ENCODE measurements around the gene MCUB.
A peak's percentile ranks its signal among the peaks of the same experiment; 100 is the strongest.

GRCh38 chr4:109574443-109574850 is 14.4 kb downstream of the MCUB start:
- no peak for TF ChIP-seq DR1 (CRISPR knock-in tag; IDR thresholded peaks at IDR 0.05)
- no peak for TF ChIP-seq ZNF234 (CRISPR knock-in tag; conservative IDR thresholded peaks at IDR 0.05)
- TF ChIP-seq HNRNPL (IDR thresholded peaks at IDR 0.05; ENCODE audit: low read depth, low read length): no peak
- no peak for TF ChIP-seq EP300 (IDR thresholded peaks at IDR 0.05; ENCODE audit: low read depth in 2 of 2, low read length in 2 of 2)
- TF ChIP-seq EP300 (CRISPR knock-in tag; IDR thresholded peaks at IDR 0.05; ENCODE audit: borderline replicate concordance): no peak
- no peak for TF ChIP-seq MAFK (conservative IDR thresholded peaks at IDR 0.05 in 1 of 2, IDR thresholded peaks at IDR 0.05 in 1 of 2; ENCODE audit: low read length in 2 of 2)
- TF ChIP-seq FOSL2 (CRISPR knock-in tag; IDR thresholded peaks at IDR 0.05): no peak
- no peak for TF ChIP-seq SP2 (CRISPR knock-in tag; IDR thresholded peaks at IDR 0.05)
- TF ChIP-seq, protein P1, sequence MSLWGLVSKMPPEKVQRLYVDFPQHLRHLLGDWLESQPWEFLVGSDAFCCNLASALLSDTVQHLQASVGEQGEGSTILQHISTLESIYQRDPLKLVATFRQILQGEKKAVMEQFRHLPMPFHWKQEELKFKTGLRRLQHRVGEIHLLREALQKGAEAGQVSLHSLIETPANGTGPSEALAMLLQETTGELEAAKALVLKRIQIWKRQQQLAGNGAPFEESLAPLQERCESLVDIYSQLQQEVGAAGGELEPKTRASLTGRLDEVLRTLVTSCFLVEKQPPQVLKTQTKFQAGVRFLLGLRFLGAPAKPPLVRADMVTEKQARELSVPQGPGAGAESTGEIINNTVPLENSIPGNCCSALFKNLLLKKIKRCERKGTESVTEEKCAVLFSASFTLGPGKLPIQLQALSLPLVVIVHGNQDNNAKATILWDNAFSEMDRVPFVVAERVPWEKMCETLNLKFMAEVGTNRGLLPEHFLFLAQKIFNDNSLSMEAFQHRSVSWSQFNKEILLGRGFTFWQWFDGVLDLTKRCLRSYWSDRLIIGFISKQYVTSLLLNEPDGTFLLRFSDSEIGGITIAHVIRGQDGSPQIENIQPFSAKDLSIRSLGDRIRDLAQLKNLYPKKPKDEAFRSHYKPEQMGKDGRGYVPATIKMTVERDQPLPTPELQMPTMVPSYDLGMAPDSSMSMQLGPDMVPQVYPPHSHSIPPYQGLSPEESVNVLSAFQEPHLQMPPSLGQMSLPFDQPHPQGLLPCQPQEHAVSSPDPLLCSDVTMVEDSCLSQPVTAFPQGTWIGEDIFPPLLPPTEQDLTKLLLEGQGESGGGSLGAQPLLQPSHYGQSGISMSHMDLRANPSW (CRISPR knock-in tag; IDR thresholded peaks at IDR 0.05; ENCODE audit: borderline replicate concordance): no peak
- TF ChIP-seq SMAD1 (CRISPR knock-in tag; IDR thresholded peaks at IDR 0.05; ENCODE audit: borderline replicate concordance, low read depth): no peak
- TF ChIP-seq ZNF780A (CRISPR knock-in tag; IDR thresholded peaks at IDR 0.05): no peak
- TF ChIP-seq REPIN1 (CRISPR knock-in tag; IDR thresholded peaks at IDR 0.05; ENCODE audit: borderline replicate concordance, low read depth): no peak
- TF ChIP-seq, protein P2, sequence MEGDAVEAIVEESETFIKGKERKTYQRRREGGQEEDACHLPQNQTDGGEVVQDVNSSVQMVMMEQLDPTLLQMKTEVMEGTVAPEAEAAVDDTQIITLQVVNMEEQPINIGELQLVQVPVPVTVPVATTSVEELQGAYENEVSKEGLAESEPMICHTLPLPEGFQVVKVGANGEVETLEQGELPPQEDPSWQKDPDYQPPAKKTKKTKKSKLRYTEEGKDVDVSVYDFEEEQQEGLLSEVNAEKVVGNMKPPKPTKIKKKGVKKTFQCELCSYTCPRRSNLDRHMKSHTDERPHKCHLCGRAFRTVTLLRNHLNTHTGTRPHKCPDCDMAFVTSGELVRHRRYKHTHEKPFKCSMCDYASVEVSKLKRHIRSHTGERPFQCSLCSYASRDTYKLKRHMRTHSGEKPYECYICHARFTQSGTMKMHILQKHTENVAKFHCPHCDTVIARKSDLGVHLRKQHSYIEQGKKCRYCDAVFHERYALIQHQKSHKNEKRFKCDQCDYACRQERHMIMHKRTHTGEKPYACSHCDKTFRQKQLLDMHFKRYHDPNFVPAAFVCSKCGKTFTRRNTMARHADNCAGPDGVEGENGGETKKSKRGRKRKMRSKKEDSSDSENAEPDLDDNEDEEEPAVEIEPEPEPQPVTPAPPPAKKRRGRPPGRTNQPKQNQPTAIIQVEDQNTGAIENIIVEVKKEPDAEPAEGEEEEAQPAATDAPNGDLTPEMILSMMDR (CRISPR knock-in tag; IDR thresholded peaks at IDR 0.05): peak; percentile 38
- no peak for TF ChIP-seq NR3C1 (CRISPR knock-in tag; IDR thresholded peaks at IDR 0.05)
- no peak for TF ChIP-seq ZFP36L1 (CRISPR knock-in tag; IDR thresholded peaks at IDR 0.05)
